ENCODE data around the gene FAM227B. TPM values are rescaled to one million over a fixed set of nuclear protein-coding genes. Genes with fewer than 3 reads are reported as not detected.
A peak's percentile ranks its signal among the peaks of the same experiment; 100 is the strongest.
"Not testable (repeated sequence)": the region's sequence is repeated elsewhere in the genome, so short reads cannot be mapped to it uniquely, and the experiment has no call there.

The FAM227B gene
- total and polyA plus RNA-seq, 2 of the 13 experiments (the other 11 are each of a cell fraction or from before 2014, with no cell fraction given) = 1.9 to 2.6 TPM

GRCh38 chr15:49471248-49471647, 149.4 kb downstream of the FAM227B start:
- H3K27ac ChIP-seq (ENCODE audit: extremely low read length, insufficient read depth, low read length); FAIRE-seq; H3K4me2 ChIP-seq (ENCODE audit: low read depth, low read length); H3K4me1 ChIP-seq (ENCODE audit: insufficient read depth, low read length); H3K36me3 ChIP-seq (replicated peaks in 1 of 2; ENCODE audit: control insufficient read depth in 1 of 2, insufficient read depth in 2 of 2, low read length in 2 of 2); POLR2A ChIA-PET; H3K9me3 ChIP-seq (ENCODE audit: low read length); H3K27me3 ChIP-seq (ENCODE audit: control insufficient read depth in 1 of 2, insufficient read depth in 2 of 2, low read length in 2 of 2); DNase-seq (ENCODE audit: low spot score); H2AFZ ChIP-seq (ENCODE audit: low read length); H3K4me3 ChIP-seq (replicated peaks in 1 of 3; ENCODE audit: insufficient read depth in 1 of 3, low read depth in 2 of 3, low read length in 3 of 3); in situ Hi-C loops (cut with HindIII; ENCODE audit: extremely low pct_ligation_motif_present, low pct_unique_long_range_greater_than_20kb); H4K20me1 ChIP-seq (ENCODE audit: insufficient read depth, low read length); H3K79me2 ChIP-seq (ENCODE audit: insufficient read depth, low read length); BruUV-seq (replicated peaks); H3K9ac ChIP-seq (ENCODE audit: insufficient read depth, low read depth, low read length): not testable (repeated sequence)
- WGBS (ENCODE audit: low lambda C conversion rate) = 6% methylated on average over 4 of the region's 4 CpGs
- CTCF ChIA-PET (ENCODE audit: low intra/inter-chr PET ratio, low total read pairs) = interaction anchor here (0.9 kb wide), 1 partner anchor 362 kb away, joined by 3 read pairs; no protein-coding TSS in a partner anchor
- intact Hi-C loops (cut with micrococcal nuclease; ENCODE audit: unreplicated experiment) = loop anchor here (1.0 kb wide), 1 partner anchor 532 kb away; no protein-coding TSS in a partner anchor
- peak; percentile 46 for TF ChIP-seq STAG1 (CRISPR knock-in tag; IDR thresholded peaks at IDR 0.05)
- peak; percentile 49; the same call in 1 of the 3 replicates for ATAC-seq

GRCh38 chr15:49468481-49468839, 152.2 kb downstream of the FAM227B start:
- H3K27ac ChIP-seq (ENCODE audit: extremely low read length, insufficient read depth, low read length) = no peak overlapping the region
- CTCF ChIA-PET (ENCODE audit: low intra/inter-chr PET ratio, low total read pairs) = no interaction called here
- in situ Hi-C loops (cut with HindIII; ENCODE audit: extremely low pct_ligation_motif_present, low pct_unique_long_range_greater_than_20kb) (no loop called here), intact Hi-C loops (cut with micrococcal nuclease; ENCODE audit: unreplicated experiment) (no loop called here)
- DNase-seq (ENCODE audit: low spot score) (peak; percentile 59), ATAC-seq (peak; percentile 79), FAIRE-seq (peak; percentile 12)
- H3K4me3 ChIP-seq (replicated peaks in 1 of 3; ENCODE audit: insufficient read depth in 1 of 3, low read depth in 2 of 3, low read length in 3 of 3) = no peak overlapping the region
- H3K9ac ChIP-seq (ENCODE audit: insufficient read depth, low read depth, low read length) = no peak overlapping the region
- BruUV-seq (replicated peaks) = no TSS peak
- POLR2A ChIA-PET = no interaction called here
- H3K27me3 ChIP-seq (ENCODE audit: control insufficient read depth in 1 of 2, insufficient read depth in 2 of 2, low read length in 2 of 2) = no peaks in the 10 kb centered on the region
- H3K4me2 ChIP-seq (ENCODE audit: low read depth, low read length) = no peak overlapping the region
- no peaks in the 10 kb centered on the region for H3K9me3 ChIP-seq (ENCODE audit: low read length)
- 0% methylated on average over 2 of the region's 2 CpGs for WGBS (ENCODE audit: low lambda C conversion rate)
- no peaks in the 10 kb centered on the region for H3K79me2 ChIP-seq (ENCODE audit: insufficient read depth, low read length)
- H4K20me1 ChIP-seq (ENCODE audit: insufficient read depth, low read length) = no peaks in the 10 kb centered on the region
- H3K36me3 ChIP-seq (replicated peaks in 1 of 2; ENCODE audit: control insufficient read depth in 1 of 2, insufficient read depth in 2 of 2, low read length in 2 of 2) = no peaks in the 10 kb centered on the region
- no peak overlapping the region for H2AFZ ChIP-seq (ENCODE audit: low read length)
- H3K4me1 ChIP-seq (ENCODE audit: insufficient read depth, low read length) = no peaks in the 10 kb centered on the region
- TF ChIP-seq, protein P1, sequence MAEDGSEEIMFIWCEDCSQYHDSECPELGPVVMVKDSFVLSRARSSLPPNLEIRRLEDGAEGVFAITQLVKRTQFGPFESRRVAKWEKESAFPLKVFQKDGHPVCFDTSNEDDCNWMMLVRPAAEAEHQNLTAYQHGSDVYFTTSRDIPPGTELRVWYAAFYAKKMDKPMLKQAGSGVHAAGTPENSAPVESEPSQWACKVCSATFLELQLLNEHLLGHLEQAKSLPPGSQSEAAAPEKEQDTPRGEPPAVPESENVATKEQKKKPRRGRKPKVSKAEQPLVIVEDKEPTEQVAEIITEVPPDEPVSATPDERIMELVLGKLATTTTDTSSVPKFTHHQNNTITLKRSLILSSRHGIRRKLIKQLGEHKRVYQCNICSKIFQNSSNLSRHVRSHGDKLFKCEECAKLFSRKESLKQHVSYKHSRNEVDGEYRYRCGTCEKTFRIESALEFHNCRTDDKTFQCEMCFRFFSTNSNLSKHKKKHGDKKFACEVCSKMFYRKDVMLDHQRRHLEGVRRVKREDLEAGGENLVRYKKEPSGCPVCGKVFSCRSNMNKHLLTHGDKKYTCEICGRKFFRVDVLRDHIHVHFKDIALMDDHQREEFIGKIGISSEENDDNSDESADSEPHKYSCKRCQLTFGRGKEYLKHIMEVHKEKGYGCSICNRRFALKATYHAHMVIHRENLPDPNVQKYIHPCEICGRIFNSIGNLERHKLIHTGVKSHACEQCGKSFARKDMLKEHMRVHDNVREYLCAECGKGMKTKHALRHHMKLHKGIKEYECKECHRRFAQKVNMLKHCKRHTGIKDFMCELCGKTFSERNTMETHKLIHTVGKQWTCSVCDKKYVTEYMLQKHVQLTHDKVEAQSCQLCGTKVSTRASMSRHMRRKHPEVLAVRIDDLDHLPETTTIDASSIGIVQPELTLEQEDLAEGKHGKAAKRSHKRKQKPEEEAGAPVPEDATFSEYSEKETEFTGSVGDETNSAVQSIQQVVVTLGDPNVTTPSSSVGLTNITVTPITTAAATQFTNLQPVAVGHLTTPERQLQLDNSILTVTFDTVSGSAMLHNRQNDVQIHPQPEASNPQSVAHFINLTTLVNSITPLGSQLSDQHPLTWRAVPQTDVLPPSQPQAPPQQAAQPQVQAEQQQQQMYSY (CRISPR knock-in tag; IDR thresholded peaks at IDR 0.05) = peak; percentile 81
- TF ChIP-seq BCL6 (CRISPR knock-in tag; IDR thresholded peaks at IDR 0.05) = peak; percentile 44; the same call in 1 of the 2 replicates
- no peak for TF ChIP-seq SOX6 (IDR thresholded peaks at IDR 0.05)
- TF ChIP-seq SOX6 (CRISPR knock-in tag; IDR thresholded peaks at IDR 0.05) = peak; percentile 10; the same call in 1 of the 2 replicates
- no peak for TF ChIP-seq ASH2L (IDR thresholded peaks at IDR 0.05; ENCODE audit: insufficient read length, low read depth, low read length)
- TF ChIP-seq ZBTB7A (CRISPR knock-in tag; IDR thresholded peaks at IDR 0.05) = no peak
- TF ChIP-seq SOX13 (IDR thresholded peaks at IDR 0.05) = no peak
- TF ChIP-seq SOX13 (CRISPR knock-in tag; conservative IDR thresholded peaks at IDR 0.05 in 1 of 2, IDR thresholded peaks at IDR 0.05 in 1 of 2) = peak in 1 of 2 experiments; percentile 12; a peak in 1 of 4 replicates
- peak; percentile 15; the same call in 1 of the 2 replicates for TF ChIP-seq HMG20A (CRISPR knock-in tag; IDR thresholded peaks at IDR 0.05; ENCODE audit: borderline replicate concordance)
- TF ChIP-seq CEBPB (IDR thresholded peaks at IDR 0.05; ENCODE audit: borderline replicate concordance, low read depth, low read length) = peak; percentile 26; the same call in 1 of the 2 replicates
- no peak for TF ChIP-seq KDM5B (CRISPR knock-in tag; IDR thresholded peaks at IDR 0.05; ENCODE audit: borderline replicate concordance)

Measured in HepG2 (cell line).